NB4 (cell line): ENCODE measurements around the gene C1S.

Source experiments
- CTCF ChIP-seq: IDR thresholded peaks from one replicate; pipeline ENCODE4 v1.5.1; 2012; ENCODE audit warnings: low read depth, low read length
- MAX ChIP-seq: IDR thresholded peaks from 2 replicates; pipeline ENCODE4 v1.6.1; 2011; ENCODE audit warnings: low read depth, low read length
- POLR2A ChIP-seq: IDR thresholded peaks from 2 replicates; pipeline ENCODE4 v1.6.1; 2011; ENCODE audit warnings: mild to moderate bottlenecking; ENCODE audit not compliant: insufficient read length; ENCODE audit errors: extremely low read depth

GRCh38 chr12:7016958-7017571, 43.5 kb upstream of the C1S start:
- TF ChIP-seq CTCF (no peak), POLR2A (no peak), MAX (no peak)
